Measurements from ENCODE around the gene SUN5. TPM values are rescaled to one million over a fixed set of nuclear protein-coding genes. Genes with fewer than 3 reads are reported as not detected.
A peak's percentile ranks its signal among the peaks of the same experiment; 100 is the strongest.

SUN5 gene
- total RNA-seq, 1 donor from 2014 or later: not detected

GRCh38 chr20:32945710-32946221 is 58.5 kb downstream of the SUN5 start:
- Mint-ChIP-seq H3K4me1 (ENCODE audit: unreplicated experiment) (no peaks in the 10 kb centered on the region), H3K27ac (ENCODE audit: unreplicated experiment) (no peak overlapping the region), H3K27me3 (ENCODE audit: unreplicated experiment) (peaks cover 67% of the 10 kb centered on the region), H3K36me3 (ENCODE audit: unreplicated experiment) (no peaks in the 10 kb centered on the region), H3K4me3 (ENCODE audit: unreplicated experiment) (no peak overlapping the region), H3K9me3 (ENCODE audit: unreplicated experiment) (peaks cover 5% of the 10 kb centered on the region)
- DNase-seq (ENCODE audit: extremely low spot score, unreplicated experiment): no peak
- peak; percentile 53 for TF ChIP-seq CTCF (IDR thresholded peaks at IDR 0.05)

- no peak overlapping the region for H3K4me3 Mint-ChIP-seq (ENCODE audit: unreplicated experiment)
- no peak overlapping the region for H3K27ac Mint-ChIP-seq (ENCODE audit: unreplicated experiment)
- H3K4me1 Mint-ChIP-seq (ENCODE audit: unreplicated experiment): no peaks in the 10 kb centered on the region
- no peak for TF ChIP-seq CTCF (IDR thresholded peaks at IDR 0.05)
- peaks cover 54% of the 10 kb centered on the region for H3K27me3 Mint-ChIP-seq (ENCODE audit: unreplicated experiment)
- H3K36me3 Mint-ChIP-seq (ENCODE audit: unreplicated experiment): no peaks in the 10 kb centered on the region
- H3K9me3 Mint-ChIP-seq (ENCODE audit: unreplicated experiment): peaks cover 5% of the 10 kb centered on the region
- DNase-seq (ENCODE audit: extremely low spot score, unreplicated experiment): peak; percentile 66
These were observed 60.7 kb downstream of the SUN5 start for GRCh38 chr20:32943490-32944052.

- peaks cover 5% of the 10 kb centered on the region for H3K9me3 Mint-ChIP-seq (ENCODE audit: unreplicated experiment)
- H3K36me3 Mint-ChIP-seq (ENCODE audit: unreplicated experiment): no peaks in the 10 kb centered on the region
- H3K4me3 Mint-ChIP-seq (ENCODE audit: unreplicated experiment): no peak overlapping the region
- H3K4me1 Mint-ChIP-seq (ENCODE audit: unreplicated experiment): no peaks in the 10 kb centered on the region
- H3K27ac Mint-ChIP-seq (ENCODE audit: unreplicated experiment): no peak overlapping the region
- no peak for DNase-seq (ENCODE audit: extremely low spot score, unreplicated experiment)
- peaks cover 47% of the 10 kb centered on the region for H3K27me3 Mint-ChIP-seq (ENCODE audit: unreplicated experiment)
- TF ChIP-seq CTCF (IDR thresholded peaks at IDR 0.05): no peak
These were observed 62.9 kb downstream of the SUN5 start for GRCh38 chr20:32941155-32941885.

- H3K4me1 Mint-ChIP-seq (ENCODE audit: unreplicated experiment): no peaks in the 10 kb centered on the region
- TF ChIP-seq CTCF (IDR thresholded peaks at IDR 0.05): no peak
- H3K9me3 Mint-ChIP-seq (ENCODE audit: unreplicated experiment): no peaks in the 10 kb centered on the region
- no peak overlapping the region for H3K27ac Mint-ChIP-seq (ENCODE audit: unreplicated experiment)
- peaks cover 21% of the 10 kb centered on the region for H3K27me3 Mint-ChIP-seq (ENCODE audit: unreplicated experiment)
- no peak for DNase-seq (ENCODE audit: extremely low spot score, unreplicated experiment)
- H3K36me3 Mint-ChIP-seq (ENCODE audit: unreplicated experiment): no peaks in the 10 kb centered on the region
- H3K4me3 Mint-ChIP-seq (ENCODE audit: unreplicated experiment): no peak overlapping the region
These were observed 69.7 kb downstream of the SUN5 start for GRCh38 chr20:32934580-32934979.

Other genes starting within 250 kb of the SUN5 start
- 2.9 TPM in 2 replicates for gene DNMT3B, start 242.0 kb downstream of the SUN5 start, total RNA-seq
- 92.8 and 94.8 TPM in 2 replicates for gene MAPRE1, start 184.5 kb downstream of the SUN5 start, total RNA-seq
- gene EFCAB8, start 145.5 kb downstream of the SUN5 start, total RNA-seq: 0.64 and 0.97 TPM in 2 replicates
- gene BPIFB2, start 3.3 kb upstream of the SUN5 start, total RNA-seq: not detected in 2 replicates
- gene BPIFB6, start 27.2 kb upstream of the SUN5 start, total RNA-seq: not detected in 2 replicates
- gene BPIFB3, start 49.5 kb upstream of the SUN5 start, total RNA-seq: not detected in 2 replicates
- not detected in 2 replicates for gene BPIFB4, start 75.2 kb upstream of the SUN5 start, total RNA-seq
- gene BPIFA2, start 163.7 kb upstream of the SUN5 start, total RNA-seq: not detected in 2 replicates
- gene BPIFA3, start 212.9 kb upstream of the SUN5 start, total RNA-seq: not detected in 2 replicates
- gene BPIFA1, start 231.6 kb upstream of the SUN5 start, total RNA-seq: not detected in 2 replicates

All from osteocyte (in vitro differentiated cells).